ENCODE measurements around the gene BAZ1A. TPM values are rescaled to one million over a fixed set of nuclear protein-coding genes. Genes with fewer than 3 reads are reported as not detected.
"Not testable (repeated sequence)": the region's sequence is repeated elsewhere in the genome, so short reads cannot be mapped to it uniquely, and the experiment has no call there.

The BAZ1A gene
- total RNA-seq, 6 experiments from 2014 or later: 23.1 to 29.5 (median 26.6) TPM

GRCh38 chr14:34750233-34750632, 124.9 kb downstream of the BAZ1A start:
- Mint-ChIP-seq H3K27ac (peak overlapping the region; percentile 47), H3K4me3 (no peak overlapping the region), H3K4me1 (ENCODE audit: low read depth) (peaks cover 12% of the 10 kb centered on the region), H3K36me3 (ENCODE audit: low read depth) (peaks cover 1% of the 10 kb centered on the region), H3K9me3 (no peaks in the 10 kb centered on the region), H3K27me3 (ENCODE audit: insufficient read depth) (no peaks in the 10 kb centered on the region)
- DNase-seq: no peak
- TF ChIP-seq CTCF (IDR thresholded peaks at IDR 0.05): no peak

- Mint-ChIP-seq H3K4me3 (no peak overlapping the region), H3K36me3 (ENCODE audit: low read depth) (no peaks in the 10 kb centered on the region), H3K9me3 (no peaks in the 10 kb centered on the region), H3K27me3 (ENCODE audit: insufficient read depth) (no peaks in the 10 kb centered on the region), H3K4me1 (ENCODE audit: low read depth) (peaks cover 12% of the 10 kb centered on the region), H3K27ac (no peak overlapping the region)
- no peak for TF ChIP-seq CTCF (IDR thresholded peaks at IDR 0.05)
- no peak for DNase-seq
Measured at GRCh38 chr14:34749408-34749807, 125.8 kb downstream of the BAZ1A start.

GRCh38 chr14:34742270-34743115, 132.7 kb downstream of the BAZ1A start:
- no peaks in the 10 kb centered on the region for H3K9me3 Mint-ChIP-seq
- H3K4me1 Mint-ChIP-seq (ENCODE audit: low read depth): peaks cover 12% of the 10 kb centered on the region
- no peak for TF ChIP-seq CTCF (IDR thresholded peaks at IDR 0.05)
- H3K4me3 Mint-ChIP-seq: no peak overlapping the region
- H3K27ac Mint-ChIP-seq: no peak overlapping the region
- no peak for DNase-seq
- H3K36me3 Mint-ChIP-seq (ENCODE audit: low read depth): 0 out of 2 replicates have a peak, but pooled peaks cover 3% of the 10 kb centered on the region
- H3K27me3 Mint-ChIP-seq (ENCODE audit: insufficient read depth): no peaks in the 10 kb centered on the region; the same call in none of the 2 replicates

GRCh38 chr14:34741840-34742239, 133.3 kb downstream of the BAZ1A start:
- 0 out of 2 replicates have a peak, but pooled peaks cover 3% of the 10 kb centered on the region for H3K36me3 Mint-ChIP-seq (ENCODE audit: low read depth)
- TF ChIP-seq CTCF (IDR thresholded peaks at IDR 0.05): no peak
- no peak overlapping the region for H3K4me3 Mint-ChIP-seq
- no peak for DNase-seq
- no peaks in the 10 kb centered on the region; the same call in none of the 2 replicates for H3K27me3 Mint-ChIP-seq (ENCODE audit: insufficient read depth)
- no peaks in the 10 kb centered on the region for H3K9me3 Mint-ChIP-seq
- no peak overlapping the region for H3K27ac Mint-ChIP-seq
- peaks cover 12% of the 10 kb centered on the region for H3K4me1 Mint-ChIP-seq (ENCODE audit: low read depth)

GRCh38 chr14:34740139-34740538, 135.0 kb downstream of the BAZ1A start:
- peaks cover 12% of the 10 kb centered on the region for H3K4me1 Mint-ChIP-seq (ENCODE audit: low read depth)
- not testable (repeated sequence) for H3K4me3 Mint-ChIP-seq; H3K9me3 Mint-ChIP-seq; H3K27me3 Mint-ChIP-seq (ENCODE audit: insufficient read depth); H3K36me3 Mint-ChIP-seq (ENCODE audit: low read depth); H3K27ac Mint-ChIP-seq
- peak; percentile 14 for DNase-seq

GRCh38 chr14:34737079-34737478, 138.1 kb downstream of the BAZ1A start:
- H3K27me3 Mint-ChIP-seq (ENCODE audit: insufficient read depth); H3K27ac Mint-ChIP-seq; H3K4me3 Mint-ChIP-seq; DNase-seq; H3K9me3 Mint-ChIP-seq; H3K36me3 Mint-ChIP-seq (ENCODE audit: low read depth): not testable (repeated sequence)
- H3K4me1 Mint-ChIP-seq (ENCODE audit: low read depth): peaks cover 30% of the 10 kb centered on the region
